ENCODE measurements around the gene TFAP2E.

TFAP2E gene

GRCh38 chr1:35557611-35558373, 15.3 kb upstream of the TFAP2E start, which contains the start of gene NCDN:
NCDN (plus strand) TSS chr1:35557799; CDS start chr1:35558191, 392 bp downstream.
- DNase-seq: peak; percentile 93

GRCh38 chr1:35558374-35559316, 14.5 kb upstream of the TFAP2E start:
- DNase-seq: no peak

GRCh38 chr1:35559317-35559944, 13.7 kb upstream of the TFAP2E start:
- no peak for DNase-seq

- DNase-seq: no peak
Measured at GRCh38 chr1:35560256-35561225, 12.6 kb upstream of the TFAP2E start.

GRCh38 chr1:35561297-35561971, 11.7 kb upstream of the TFAP2E start:
- no peak for DNase-seq

- DNase-seq: no peak
Measured at GRCh38 chr1:35561972-35562680, 11.0 kb upstream of the TFAP2E start.

GRCh38 chr1:35563166-35563565, 9.9 kb upstream of the TFAP2E start:
- DNase-seq: no peak

GRCh38 chr1:35564037-35564883, 8.9 kb upstream of the TFAP2E start:
- DNase-seq: peak; percentile 29

GRCh38 chr1:35564884-35565741, 8.0 kb upstream of the TFAP2E start:
- DNase-seq: no peak

- no peak for DNase-seq
Measured at GRCh38 chr1:35565742-35566133, 7.4 kb upstream of the TFAP2E start.

GRCh38 chr1:35567947-35568558, 5.1 kb upstream of the TFAP2E start:
- DNase-seq: no peak

GRCh38 chr1:35568975-35569395, 4.1 kb upstream of the TFAP2E start:
- no peak for DNase-seq

GRCh38 chr1:35569936-35570335, 3.2 kb upstream of the TFAP2E start:
- DNase-seq: no peak

- DNase-seq: no peak
Measured at GRCh38 chr1:35570589-35571137, 2.5 kb upstream of the TFAP2E start.

GRCh38 chr1:35571263-35571662, 1.9 kb upstream of the TFAP2E start:
- no peak for DNase-seq

- DNase-seq: no peak
Measured at GRCh38 chr1:35572296-35572695, 818 bp upstream of the TFAP2E start.

GRCh38 chr1:35574125-35574654, 1.1 kb downstream of the TFAP2E start:
- DNase-seq: no peak
